NCI-H510A treated with DMSO at 0.1 percent for 48 hours (cell line): ENCODE results near the gene DGKB.

Experiments
- DNase-seq: peaks from one replicate; lab custom pipeline; 2025; lab: John Stamatoyannopoulos, UW

Gene DGKB

GRCh38 chr7:14859267-14859666, 43.3 kb downstream of the DGKB start:
- DNase-seq: no peak

GRCh38 chr7:14858866-14859265, 43.7 kb downstream of the DGKB start:
- DNase-seq: no peak

GRCh38 chr7:14858410-14858809, 44.1 kb downstream of the DGKB start:
- DNase-seq: peak; percentile 55

GRCh38 chr7:14855033-14855794, 47.3 kb downstream of the DGKB start:
- DNase-seq: no peak

- no peak for DNase-seq
These were observed 48.1 kb downstream of the DGKB start for GRCh38 chr7:14854471-14854870.

GRCh38 chr7:14851610-14852009, 50.9 kb downstream of the DGKB start:
- no peak for DNase-seq

- DNase-seq: no peak
These were observed 52.5 kb downstream of the DGKB start for GRCh38 chr7:14850039-14850438.

GRCh38 chr7:14846405-14846804, 56.1 kb downstream of the DGKB start:
- DNase-seq: no peak

GRCh38 chr7:14843755-14844154, 58.8 kb downstream of the DGKB start:
- no peak for DNase-seq

- DNase-seq: no peak
These were observed 60.0 kb downstream of the DGKB start for GRCh38 chr7:14842523-14842922.

GRCh38 chr7:14841869-14842268, 60.7 kb downstream of the DGKB start:
- no peak for DNase-seq

GRCh38 chr7:14841086-14841485, 61.5 kb downstream of the DGKB start:
- DNase-seq: no peak

GRCh38 chr7:14839307-14839706, 63.2 kb downstream of the DGKB start:
- DNase-seq: no peak

GRCh38 chr7:14837216-14837615, 65.3 kb downstream of the DGKB start:
- DNase-seq: no peak

GRCh38 chr7:14836571-14837189, 65.9 kb downstream of the DGKB start:
- DNase-seq: peak; percentile 43

- DNase-seq: no peak
These were observed 66.5 kb downstream of the DGKB start for GRCh38 chr7:14836006-14836405.

- no peak for DNase-seq
These were observed 67.2 kb downstream of the DGKB start for GRCh38 chr7:14835384-14835783.

- DNase-seq: no peak
These were observed 67.7 kb downstream of the DGKB start for GRCh38 chr7:14834883-14835282.

GRCh38 chr7:14834456-14834855, 68.1 kb downstream of the DGKB start:
- no peak for DNase-seq

- no peak for DNase-seq
These were observed 68.8 kb downstream of the DGKB start for GRCh38 chr7:14833707-14834106.

GRCh38 chr7:14828053-14828452, 74.5 kb downstream of the DGKB start:
- DNase-seq: no peak

GRCh38 chr7:14826426-14826825, 76.1 kb downstream of the DGKB start:
- no peak for DNase-seq

GRCh38 chr7:14825912-14826311, 76.6 kb downstream of the DGKB start:
- DNase-seq: peak; percentile 12

GRCh38 chr7:14822481-14822854, 80.1 kb downstream of the DGKB start:
- DNase-seq: no peak
